HG02763 (cell line): ENCODE data around the gene ADIRF.
"Not testable (repeated sequence)": the region's sequence is repeated elsewhere in the genome, so short reads cannot be mapped to it uniquely, and the experiment has no call there.

Source experiments
- ATAC-seq: cut with Tn5 transposase; IDR thresholded peaks from one replicate; pipeline ENCODE4 v1.9.1; 2021; ENCODE audit warnings: mild to moderate bottlenecking, moderate library complexity; ENCODE audit not compliant: unreplicated experiment

The ADIRF gene

DNA sequence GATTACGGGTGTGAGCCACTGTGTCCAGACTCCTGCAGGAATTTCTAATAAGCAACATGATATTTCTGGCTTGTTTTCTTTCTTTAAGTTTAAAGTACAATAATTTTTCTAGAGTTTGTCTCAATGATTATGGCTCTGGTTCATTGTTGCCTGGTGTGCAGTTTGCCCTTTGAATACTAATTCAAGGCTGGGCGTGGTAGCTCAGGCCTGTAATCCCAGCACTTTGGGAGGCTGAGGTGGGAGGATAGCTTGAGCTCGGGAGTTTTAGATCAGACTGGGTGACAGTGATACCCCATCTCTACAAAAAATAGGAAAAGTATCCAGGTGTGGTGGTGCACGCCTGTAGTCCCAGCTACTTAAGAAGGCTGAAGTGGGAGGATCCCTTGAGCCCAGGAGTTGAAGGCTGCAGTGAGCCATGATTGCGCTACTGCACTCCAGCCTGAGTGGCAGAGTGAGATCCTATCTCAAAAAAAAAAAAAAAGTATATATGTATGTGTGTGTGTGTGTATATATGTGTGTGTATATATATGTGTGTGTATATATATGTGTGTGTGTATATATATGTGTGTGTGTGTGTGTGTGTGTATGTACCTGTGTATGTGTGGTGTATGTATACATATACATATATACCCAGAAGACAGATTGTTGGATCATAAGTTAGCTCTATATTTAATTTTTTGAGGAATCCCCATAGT lies 8.2 kb downstream of the ADIRF start:
- no peak for ATAC-seq

DNA sequence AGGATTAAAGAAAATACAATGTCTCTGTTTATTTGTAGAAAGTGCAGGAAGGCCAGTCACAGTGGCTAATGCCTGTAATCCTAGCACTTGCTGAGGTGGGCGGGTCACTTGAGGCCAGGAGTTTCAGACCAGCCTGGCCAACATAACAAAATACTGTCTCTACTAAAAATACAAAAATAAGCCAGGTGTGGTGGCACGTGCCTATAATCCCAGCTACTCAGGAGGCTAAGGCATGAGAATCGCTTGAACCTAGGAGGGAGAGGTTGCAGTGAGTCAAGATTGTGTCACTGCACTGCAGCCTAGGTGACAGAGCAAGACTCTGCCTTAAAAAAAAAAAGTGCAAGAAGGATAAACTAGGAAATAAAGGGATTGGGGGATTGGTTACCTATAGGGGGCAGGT lies 10.2 kb downstream of the ADIRF start:
- not testable (repeated sequence) for ATAC-seq

DNA sequence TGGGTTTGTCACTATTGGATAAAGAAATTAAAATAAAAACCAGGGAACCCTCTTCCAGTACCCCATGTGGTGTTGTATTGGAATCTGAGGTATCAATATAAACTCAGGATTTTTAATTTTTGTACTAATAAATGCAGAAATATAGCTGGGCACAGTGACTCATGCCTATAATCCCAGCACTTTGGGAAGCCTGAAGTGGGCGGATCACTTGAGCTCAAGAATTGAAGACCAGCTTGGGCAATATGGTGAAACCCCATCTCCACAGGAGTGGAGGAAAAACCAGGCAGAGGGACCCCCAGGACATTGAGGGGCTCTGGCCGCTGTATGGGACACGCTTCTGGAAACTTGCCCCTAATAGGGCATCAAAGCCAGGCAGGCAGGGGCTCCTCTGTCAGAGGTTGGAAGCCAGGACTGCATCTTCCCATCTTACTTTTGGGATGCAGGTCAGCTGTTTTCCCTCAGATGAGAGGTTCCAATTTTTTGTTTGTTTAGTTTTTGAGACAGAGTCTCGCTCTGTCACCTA lies 11.1 kb downstream of the ADIRF start:
- no peak for ATAC-seq

DNA sequence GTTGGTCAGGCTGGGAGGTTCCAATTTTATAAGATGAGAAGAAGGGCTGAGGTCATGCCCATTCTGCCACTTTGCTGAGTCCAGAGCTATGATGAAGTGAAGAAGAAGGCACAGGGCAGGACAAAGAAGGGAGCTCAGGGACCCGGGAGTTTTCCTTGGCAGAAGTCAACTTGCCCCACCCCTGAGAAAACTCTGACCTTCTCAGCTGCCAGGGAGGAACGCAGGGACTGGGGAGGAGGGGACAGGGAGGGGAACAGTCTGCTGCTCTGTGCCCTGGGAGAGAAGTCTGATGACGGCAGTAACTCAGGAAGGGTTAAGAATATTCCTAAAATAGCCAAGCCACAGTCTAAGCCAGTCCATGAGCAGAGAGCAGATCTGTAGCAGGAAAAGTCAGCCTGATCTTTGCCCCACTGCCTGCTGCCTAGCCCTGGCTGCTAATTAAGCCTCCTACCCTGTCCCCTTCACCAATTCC lies 11.7 kb downstream of the ADIRF start:
- ATAC-seq, result no peak

DNA sequence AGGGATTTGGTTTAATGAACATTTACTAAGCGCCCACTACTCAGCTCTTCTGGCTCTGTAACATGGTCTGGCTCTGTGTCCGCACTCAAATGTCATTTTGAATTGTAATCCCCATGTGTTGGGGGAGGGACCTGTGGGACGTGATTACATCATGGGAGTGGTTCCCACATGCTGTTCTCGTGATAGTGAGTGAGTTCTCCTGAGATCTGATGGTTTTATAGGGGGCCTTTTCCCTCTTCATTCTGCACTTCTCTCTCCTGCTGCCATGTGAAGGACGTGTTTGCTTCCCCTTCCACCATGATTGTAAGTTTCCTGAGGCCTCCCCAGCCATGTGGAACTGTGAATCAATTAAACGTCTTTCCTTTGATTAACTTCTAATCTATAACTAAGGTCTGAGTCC lies 12.7 kb downstream of the ADIRF start:
- not testable (repeated sequence) for ATAC-seq

DNA sequence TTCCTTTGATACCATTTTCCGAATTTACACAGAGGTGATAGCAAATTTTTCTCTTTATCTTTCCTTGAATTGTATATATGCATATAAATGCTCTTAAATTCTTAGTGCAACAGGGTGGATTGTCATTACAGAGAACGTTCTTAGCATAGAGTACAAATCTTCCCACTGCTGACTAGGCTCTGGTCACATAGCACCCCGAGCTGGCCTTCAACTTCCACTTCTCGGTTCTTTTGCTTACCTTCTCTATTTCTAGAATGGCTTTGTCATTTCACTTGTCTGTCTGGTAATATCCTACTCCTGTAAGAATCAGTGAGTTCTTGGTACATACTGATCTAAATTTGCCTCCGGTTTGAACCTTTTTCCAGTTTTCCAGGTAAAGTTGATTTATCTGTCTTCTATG lies 13.4 kb downstream of the ADIRF start:
- ATAC-seq, result no peak

DNA sequence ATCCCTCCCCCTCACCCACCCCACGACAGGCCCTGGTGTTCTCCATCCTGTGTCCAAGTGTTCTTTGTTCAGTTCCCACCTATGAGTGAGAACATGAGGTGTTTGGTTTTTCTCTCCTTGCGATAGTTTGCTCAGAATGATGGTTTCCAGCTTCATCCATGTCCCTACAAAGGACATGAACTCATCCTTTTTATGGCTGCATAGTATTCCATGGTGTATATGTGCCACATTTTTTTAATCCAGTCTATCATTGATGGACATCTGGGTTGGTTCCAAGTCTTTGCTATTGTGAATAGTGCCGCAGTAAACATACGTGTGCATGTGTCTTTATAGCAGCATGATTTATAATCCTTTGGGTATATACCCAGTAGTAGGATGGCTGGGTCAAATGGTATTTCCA lies 16.2 kb downstream of the ADIRF start:
- ATAC-seq, result not testable (repeated sequence)

DNA sequence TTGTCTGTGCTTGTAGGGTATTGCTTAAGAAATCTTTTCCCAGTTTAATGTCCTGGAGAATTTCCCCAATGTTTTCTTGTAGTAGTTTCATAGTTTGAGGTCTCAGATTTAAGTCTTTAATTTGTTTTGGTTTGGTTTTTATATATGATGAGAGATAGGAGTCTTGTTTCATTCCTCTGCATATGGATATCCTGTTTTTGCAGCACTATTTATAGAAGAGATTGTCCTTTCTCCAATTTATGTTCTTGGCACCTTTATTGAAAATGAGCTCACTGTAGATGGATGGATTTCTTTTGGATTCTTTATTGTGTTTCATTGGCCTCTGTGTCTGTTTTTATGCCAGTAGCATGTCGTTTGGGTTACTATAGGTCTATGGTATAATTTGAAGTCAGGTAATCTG lies 20.2 kb downstream of the ADIRF start:
- no peak for ATAC-seq

DNA sequence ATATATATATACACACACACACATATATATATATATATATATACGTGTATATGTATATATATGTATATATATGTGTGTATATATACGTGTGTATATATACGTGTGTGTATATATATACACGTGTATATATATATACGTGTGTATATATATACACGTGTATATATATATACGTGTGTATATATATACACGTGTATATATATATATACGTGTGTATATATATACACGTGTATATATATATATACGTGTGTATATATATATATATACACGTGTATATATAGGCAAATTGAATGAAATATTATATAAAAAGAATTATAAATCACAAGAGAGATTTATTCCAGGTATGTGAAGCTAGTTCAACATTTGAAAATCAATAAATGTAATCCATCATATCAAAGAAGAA lies 23.1 kb downstream of the ADIRF start:
- ATAC-seq, result not testable (repeated sequence)

DNA sequence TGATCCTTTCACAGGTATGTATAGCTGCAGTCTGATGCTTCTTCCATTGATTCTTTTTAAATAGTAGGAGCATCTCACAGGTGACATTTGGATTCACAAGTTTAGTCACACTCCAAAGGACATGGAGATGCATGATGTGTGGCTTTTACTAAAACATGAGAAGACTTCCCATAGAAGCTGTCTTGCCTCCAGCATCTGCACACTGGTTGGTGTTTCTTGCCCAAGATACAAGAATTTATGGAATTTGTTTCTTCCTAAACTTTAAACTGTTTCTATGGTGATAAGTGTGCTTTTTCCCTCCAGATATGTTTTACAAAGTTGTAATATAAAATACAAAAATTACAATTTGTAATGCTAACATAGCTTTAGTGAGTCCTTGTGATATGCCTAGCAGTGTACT lies 24.2 kb downstream of the ADIRF start:
- no peak for ATAC-seq

DNA sequence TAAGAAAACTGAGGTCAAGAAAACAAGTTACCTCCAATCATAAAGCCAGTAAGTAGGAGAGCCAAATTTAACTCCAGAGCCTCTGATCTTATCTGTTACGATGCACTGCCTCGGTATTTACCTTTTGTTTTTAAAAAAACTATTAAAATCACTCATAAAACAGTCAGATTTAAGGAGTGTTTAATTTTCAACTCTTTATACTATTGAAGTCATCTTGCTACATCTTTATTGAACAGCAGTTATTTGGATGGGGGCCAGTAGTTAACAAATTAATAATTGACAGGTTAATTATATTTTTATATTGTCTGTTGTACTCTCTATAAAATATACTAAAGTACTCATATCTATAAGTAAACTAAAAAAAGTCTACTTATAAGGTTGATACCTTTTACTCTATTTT lies 24.6 kb downstream of the ADIRF start:
- ATAC-seq, result no peak

DNA sequence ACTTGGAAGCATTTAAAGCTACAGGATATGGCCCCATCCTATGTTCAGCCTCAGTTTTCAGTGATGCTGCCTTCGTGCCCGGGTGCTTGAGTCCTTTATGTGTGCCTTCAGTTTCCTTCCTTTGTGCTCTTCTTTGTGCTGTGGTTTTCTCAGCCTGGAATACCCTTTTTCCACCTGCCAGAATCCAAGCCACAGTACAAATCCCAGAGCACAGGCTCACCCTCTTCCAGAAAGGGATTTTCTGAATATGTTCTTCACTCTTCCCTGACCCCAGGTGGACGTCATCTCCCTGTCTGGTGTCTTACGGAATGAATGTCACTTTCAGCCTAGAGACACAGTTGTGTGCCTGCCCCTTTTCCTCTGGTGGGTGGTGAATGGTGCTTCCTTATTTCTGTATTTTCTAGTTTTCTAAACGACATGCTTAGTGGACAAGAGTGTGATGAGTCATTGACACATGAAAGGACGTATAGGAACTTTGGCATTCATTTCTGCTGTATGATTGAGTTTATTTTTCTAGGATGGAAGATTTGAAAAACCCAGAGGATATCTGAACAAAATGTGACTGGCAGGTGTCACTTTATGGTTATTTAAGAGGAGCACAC lies 31.6 kb downstream of the ADIRF start:
- ATAC-seq, result not testable (repeated sequence)

DNA sequence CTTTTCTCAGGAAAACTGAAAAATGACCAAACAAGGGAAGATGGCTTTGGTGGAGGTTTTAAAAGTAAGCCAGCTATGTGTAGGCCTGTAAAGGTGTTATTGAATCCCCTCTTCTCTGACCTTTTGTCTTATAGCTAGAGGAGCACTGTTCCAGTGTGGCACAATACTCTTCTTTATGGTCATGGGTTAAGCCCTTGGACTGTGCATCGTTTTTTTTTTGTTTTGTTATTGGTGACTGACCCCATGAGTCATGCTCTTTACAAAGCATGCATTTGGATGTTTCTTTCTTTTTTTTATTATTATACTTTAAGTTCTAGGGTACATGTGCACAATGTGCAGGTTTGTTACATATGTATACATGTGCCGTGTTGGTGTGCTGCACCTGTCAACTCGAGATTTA lies 32.2 kb downstream of the ADIRF start:
- no peak for ATAC-seq

DNA sequence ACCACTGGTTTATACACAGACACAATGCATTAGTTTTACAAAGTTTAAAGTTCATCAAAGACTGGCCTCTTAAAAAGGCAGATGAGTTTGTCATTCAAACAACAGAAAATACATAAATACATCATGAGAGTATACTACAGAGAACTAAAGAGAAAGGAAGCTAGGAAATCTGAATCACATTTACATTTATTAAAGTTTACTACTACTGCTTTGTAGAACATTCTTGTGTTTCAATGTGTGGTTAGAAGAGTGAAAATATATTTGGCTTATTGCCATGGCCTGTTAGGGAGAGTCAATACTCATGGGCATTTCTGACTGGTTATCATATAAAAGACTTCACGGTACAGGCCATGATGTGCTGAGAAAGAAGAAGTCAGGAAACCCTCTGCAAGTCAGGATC lies 38.8 kb downstream of the ADIRF start:
- ATAC-seq, result not testable (repeated sequence)

DNA sequence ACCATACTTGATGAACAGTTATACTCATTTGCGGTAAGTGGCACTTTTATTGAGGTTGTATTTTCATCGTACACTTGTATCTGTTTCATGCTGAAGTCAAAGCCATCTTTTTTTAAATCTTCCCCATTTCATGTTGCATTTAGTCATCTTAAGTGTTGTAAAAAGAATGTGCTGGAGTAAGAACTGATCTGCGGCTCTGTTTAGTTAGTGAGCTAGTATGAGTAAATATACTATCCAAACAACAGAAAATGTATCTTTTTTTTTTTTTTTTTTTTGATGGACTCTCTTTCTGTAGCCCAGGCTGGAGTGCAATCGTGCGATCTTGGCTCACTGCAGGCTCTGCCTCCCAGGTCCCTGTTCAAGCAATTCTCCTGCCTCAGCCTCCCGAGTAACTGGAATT lies 39.4 kb downstream of the ADIRF start:
- not testable (repeated sequence) for ATAC-seq

DNA sequence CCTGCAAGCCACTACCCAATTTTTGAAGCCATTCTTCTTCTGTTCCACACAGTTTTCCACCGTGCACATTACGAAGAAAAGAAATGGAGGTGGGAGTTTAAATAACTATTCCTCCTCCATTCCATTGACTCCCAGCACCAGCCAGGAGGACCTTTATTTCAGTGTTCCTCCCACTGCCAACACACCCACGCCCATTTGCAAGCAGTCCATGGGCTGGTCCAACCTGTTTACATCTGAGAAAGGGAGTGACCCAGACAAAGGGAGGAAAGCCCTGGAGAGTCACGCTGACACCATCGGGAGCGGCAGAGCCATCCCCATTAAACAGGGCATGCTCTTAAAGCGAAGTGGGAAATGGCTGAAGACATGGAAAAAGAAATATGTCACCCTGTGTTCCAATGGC lies 40.0 kb downstream of the ADIRF start:
- not testable (repeated sequence) for ATAC-seq

DNA sequence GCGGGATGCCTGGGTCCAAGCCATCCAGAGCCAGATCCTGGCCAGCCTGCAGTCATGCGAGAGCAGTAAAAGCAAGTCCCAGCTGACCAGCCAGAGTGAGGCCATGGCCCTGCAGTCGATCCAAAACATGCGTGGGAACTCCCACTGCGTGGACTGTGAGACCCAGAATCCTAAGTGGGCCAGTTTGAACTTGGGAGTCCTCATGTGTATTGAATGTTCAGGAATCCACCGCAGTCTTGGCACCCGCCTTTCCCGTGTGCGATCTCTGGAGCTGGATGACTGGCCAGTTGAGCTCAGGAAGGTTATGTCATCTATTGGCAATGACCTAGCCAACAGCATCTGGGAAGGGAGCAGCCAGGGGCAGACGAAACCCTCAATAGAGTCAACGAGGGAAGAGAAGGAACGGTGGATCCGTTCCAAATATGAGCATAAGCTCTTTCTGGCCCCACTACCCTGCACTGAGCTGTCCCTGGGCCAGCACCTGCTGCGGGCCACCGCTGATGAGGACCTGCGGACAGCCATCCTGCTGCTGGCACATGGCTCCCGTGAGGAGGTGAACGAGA lies 40.9 kb downstream of the ADIRF start:
- not testable (repeated sequence) for ATAC-seq

DNA sequence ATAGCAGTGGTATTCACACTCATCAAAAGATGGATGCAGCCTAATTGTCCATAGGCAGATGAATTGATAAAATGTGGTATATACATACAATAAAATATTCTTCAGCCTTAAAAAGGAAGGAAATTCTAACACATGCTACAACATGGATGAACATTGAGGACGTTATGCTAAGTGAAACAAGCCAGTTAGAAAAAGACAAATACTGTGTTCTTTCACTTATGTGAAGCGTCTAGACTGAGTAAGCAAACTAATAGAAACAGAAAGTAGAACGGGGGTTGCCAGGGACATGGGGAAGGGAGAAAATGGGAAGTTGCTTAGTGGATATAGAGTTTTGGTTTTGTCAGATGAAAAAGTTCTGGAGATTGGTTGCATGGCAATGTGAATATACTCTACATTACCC lies 45.2 kb downstream of the ADIRF start:
- ATAC-seq, result not testable (repeated sequence)

DNA sequence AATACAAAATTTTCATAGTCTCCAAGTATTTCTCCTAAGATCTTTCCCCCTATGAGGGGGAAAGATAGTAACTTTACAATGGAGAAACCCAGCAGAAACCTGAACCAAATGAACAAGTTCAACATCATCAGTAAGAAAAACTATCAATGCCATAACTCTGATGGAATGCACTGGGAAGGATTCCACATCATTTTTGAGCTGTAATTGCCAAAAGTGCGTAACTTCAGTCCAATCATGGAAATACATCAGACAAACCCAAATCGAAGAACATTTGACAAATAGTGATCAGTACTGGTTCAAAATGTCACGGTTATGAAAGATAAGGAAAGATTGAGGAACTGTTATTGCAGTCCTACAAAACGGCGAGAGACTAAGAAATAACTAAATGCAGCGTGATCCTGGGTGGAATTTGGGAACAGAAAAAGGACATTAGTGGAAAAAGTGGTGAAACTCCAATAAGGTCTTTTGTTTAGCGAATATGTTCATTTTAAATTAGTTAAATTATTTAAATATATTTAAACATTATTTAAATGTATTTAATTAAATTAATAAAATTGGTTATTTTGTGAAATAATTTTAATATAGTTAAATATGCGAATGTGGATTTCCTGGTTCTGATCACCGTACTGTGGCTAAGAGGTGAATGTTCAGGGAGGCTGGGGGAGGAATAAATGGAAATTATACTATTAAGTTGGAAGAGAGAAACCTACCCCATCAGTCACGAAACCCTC lies 46.9 kb downstream of the ADIRF start:
- not testable (repeated sequence) for ATAC-seq

DNA sequence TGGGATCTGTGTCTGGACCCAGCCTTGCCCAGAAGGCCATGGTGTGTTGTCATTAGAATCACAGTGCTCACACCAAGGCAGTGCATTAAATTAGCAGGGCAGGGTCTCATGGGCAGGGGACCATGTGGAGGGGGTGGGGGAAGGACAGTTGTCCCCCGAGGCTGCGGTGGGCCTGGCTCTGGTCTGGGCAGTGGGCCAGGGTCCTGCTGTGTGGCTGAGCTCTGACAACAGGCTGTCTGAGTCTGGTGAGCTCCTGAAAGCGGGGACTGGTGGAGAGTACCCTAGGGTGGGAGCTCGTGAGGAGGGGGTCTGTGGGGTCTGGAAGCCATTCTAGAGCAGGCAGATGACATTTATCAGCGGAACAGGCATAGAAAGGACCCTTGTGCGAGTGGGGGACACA lies 49.8 kb downstream of the ADIRF start:
- ATAC-seq, result not testable (repeated sequence)

DNA sequence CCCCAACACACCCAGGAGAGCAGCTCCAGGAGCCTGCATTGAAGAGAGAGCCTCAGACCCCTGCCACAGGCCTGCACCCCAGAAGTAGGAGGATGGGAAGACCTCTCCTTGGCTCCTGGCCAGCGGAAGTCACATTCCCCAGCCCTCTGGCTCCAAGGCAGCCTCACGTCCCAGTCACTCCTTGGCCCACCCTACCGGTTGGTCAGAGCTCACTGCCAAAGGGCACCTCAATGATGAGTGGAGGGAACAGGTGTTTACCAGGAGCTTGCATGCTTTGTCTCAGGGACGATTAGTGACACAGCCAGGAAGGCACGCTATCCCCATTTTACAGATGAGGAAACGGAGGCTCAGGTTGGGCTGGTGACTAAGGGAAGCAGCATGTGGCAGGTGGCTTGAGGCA lies 50.8 kb downstream of the ADIRF start:
- not testable (repeated sequence) for ATAC-seq
